ENCODE results near the gene SYNE1.
"Not testable (repeated sequence)": the region's sequence is repeated elsewhere in the genome, so short reads cannot be mapped to it uniquely, and the experiment has no call there.

The SYNE1 gene

GRCh38 chr6:152330961-152331360 lies 306.2 kb downstream of the SYNE1 start:
- Histone ChIP-seq H3K9me3 (ENCODE audit: insufficient read depth, low read length) (no peaks in the 10 kb centered on the region), H3K36me3 (ENCODE audit: insufficient read depth, insufficient read length, low read length) (no peaks in the 10 kb centered on the region), H3K4me3 (ENCODE audit: insufficient read length, low read depth) (no peak overlapping the region), H3K9ac (ENCODE audit: insufficient read length, low read depth) (no peak overlapping the region), H3K27me3 (ENCODE audit: insufficient read depth, insufficient read length) (no peaks in the 10 kb centered on the region), H3K4me1 (ENCODE audit: insufficient read depth, insufficient read length) (no peaks in the 10 kb centered on the region)
- TF ChIP-seq SUZ12 (IDR thresholded peaks at IDR 0.05; ENCODE audit: extremely low read depth, insufficient read depth, insufficient read length) (no peak), YY1 (IDR thresholded peaks at IDR 0.05; ENCODE audit: insufficient read depth, insufficient read length) (no peak), ZNF274 (IDR thresholded peaks at IDR 0.05; ENCODE audit: low read depth, low read length) (no peak)
- DNase-seq (ENCODE audit: low read depth, low spot score) = no peak

DNA sequence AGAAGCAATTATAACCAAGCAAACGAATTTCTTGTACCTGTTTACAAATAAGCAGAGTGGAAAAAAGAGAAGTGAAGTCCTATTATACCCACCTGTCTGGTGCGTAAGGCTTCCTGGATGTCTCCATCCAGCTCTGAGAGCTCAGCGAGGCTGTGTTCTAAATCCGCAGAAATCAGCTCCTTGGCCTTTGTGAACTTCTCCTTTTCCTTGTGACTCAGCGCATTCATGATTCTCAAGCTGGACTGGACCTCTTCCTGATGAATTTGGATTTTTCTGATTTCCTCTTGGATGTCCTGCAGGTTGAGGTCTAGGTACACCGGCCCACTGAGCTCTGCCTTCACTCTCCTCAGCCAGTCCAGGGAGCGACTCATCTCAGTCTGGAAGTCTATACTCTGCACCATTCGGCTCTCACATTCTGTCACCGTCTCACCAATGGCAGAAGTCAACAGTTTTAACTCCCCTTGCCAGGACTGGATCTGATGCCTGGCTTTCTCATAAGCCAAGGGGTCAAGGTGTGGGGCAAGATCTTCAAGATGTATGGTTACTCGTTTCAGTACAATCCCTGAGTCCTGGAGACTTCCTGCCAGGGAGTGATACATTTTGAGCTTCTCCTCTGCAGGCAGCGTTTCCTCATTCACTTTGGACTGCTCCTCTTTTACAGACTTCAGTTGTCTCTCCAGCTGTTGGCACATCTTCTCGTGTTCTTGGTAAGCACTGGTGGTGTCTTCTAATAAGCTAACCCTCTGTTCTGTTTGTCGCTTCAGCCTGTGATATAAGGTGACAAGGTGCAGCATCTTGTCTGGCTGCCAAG lies 307.3 kb downstream of the SYNE1 start:
- no peaks in the 10 kb centered on the region for H3K27me3 ChIP-seq (ENCODE audit: insufficient read depth, insufficient read length)
- H3K9me3 ChIP-seq (ENCODE audit: insufficient read depth, low read length) = no peaks in the 10 kb centered on the region
- no peak for DNase-seq (ENCODE audit: low read depth, low spot score)
- no peak for TF ChIP-seq ZNF274 (IDR thresholded peaks at IDR 0.05; ENCODE audit: low read depth, low read length)
- no peak for TF ChIP-seq SUZ12 (IDR thresholded peaks at IDR 0.05; ENCODE audit: extremely low read depth, insufficient read depth, insufficient read length)
- TF ChIP-seq YY1 (IDR thresholded peaks at IDR 0.05; ENCODE audit: insufficient read depth, insufficient read length) = no peak
- H3K4me1 ChIP-seq (ENCODE audit: insufficient read depth, insufficient read length) = no peaks in the 10 kb centered on the region
- no peaks in the 10 kb centered on the region for H3K36me3 ChIP-seq (ENCODE audit: insufficient read depth, insufficient read length, low read length)
- no peak overlapping the region for H3K4me3 ChIP-seq (ENCODE audit: insufficient read length, low read depth)
- no peak overlapping the region for H3K9ac ChIP-seq (ENCODE audit: insufficient read length, low read depth)

DNA sequence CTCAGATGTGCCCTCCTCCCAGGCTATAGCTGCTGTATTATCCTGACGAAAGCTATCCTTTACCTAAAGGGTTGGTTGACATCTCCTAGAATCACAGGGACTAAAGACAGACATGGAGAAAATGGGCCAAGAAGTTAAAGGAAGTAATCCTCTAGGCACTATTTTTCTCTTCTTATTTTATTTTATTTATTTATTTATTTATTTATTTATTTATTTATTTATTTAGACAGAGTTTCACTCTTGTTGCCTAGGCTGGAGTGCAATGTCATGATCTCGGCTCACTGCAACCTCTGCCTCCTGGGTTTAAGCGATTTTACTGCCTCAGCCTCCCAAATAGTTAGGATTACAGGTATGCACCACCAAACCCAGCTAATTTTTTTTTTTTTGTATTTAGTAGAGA lies 309.0 kb downstream of the SYNE1 start:
- H3K9ac ChIP-seq (ENCODE audit: insufficient read length, low read depth); H3K4me3 ChIP-seq (ENCODE audit: insufficient read length, low read depth); DNase-seq (ENCODE audit: low read depth, low spot score); H3K36me3 ChIP-seq (ENCODE audit: insufficient read depth, insufficient read length, low read length); H3K27me3 ChIP-seq (ENCODE audit: insufficient read depth, insufficient read length); H3K4me1 ChIP-seq (ENCODE audit: insufficient read depth, insufficient read length); H3K9me3 ChIP-seq (ENCODE audit: insufficient read depth, low read length): not testable (repeated sequence)

GRCh38 chr6:152323376-152323775 lies 313.8 kb downstream of the SYNE1 start:
- DNase-seq (ENCODE audit: low read depth, low spot score) = no peak
- Histone ChIP-seq H3K4me3 (ENCODE audit: insufficient read length, low read depth) (no peak overlapping the region), H3K27me3 (ENCODE audit: insufficient read depth, insufficient read length) (no peaks in the 10 kb centered on the region), H3K36me3 (ENCODE audit: insufficient read depth, insufficient read length, low read length) (no peaks in the 10 kb centered on the region), H3K9ac (ENCODE audit: insufficient read length, low read depth) (no peak overlapping the region), H3K9me3 (ENCODE audit: insufficient read depth, low read length) (no peaks in the 10 kb centered on the region), H3K4me1 (ENCODE audit: insufficient read depth, insufficient read length) (no peaks in the 10 kb centered on the region)
- no peak for TF ChIP-seq YY1 (IDR thresholded peaks at IDR 0.05; ENCODE audit: insufficient read depth, insufficient read length)
- TF ChIP-seq SUZ12 (IDR thresholded peaks at IDR 0.05; ENCODE audit: extremely low read depth, insufficient read depth, insufficient read length) = no peak
- TF ChIP-seq ZNF274 (IDR thresholded peaks at IDR 0.05; ENCODE audit: low read depth, low read length) = no peak

DNA sequence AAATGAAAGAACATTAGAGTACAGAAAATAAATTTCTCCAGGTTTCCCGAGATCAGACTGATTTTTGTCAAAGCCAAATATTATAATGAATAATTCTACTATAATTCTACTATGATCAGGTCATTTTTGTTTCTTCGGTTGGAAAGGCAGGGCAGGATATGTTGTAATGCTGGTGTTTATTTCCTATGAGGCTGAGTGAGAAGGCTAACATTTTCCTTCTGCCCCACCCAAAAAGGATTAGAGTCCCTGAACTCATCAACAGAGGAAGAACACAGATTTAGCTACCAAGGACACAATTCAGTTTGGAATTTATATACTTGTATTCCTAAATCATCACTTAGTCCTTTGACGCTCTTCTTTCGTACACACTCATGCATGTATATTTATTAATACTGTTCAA lies 318.9 kb downstream of the SYNE1 start:
- DNase-seq (ENCODE audit: low read depth, low spot score) = no peak
- Histone ChIP-seq H3K4me3 (ENCODE audit: insufficient read length, low read depth) (no peak overlapping the region), H3K36me3 (ENCODE audit: insufficient read depth, insufficient read length, low read length) (no peaks in the 10 kb centered on the region), H3K9ac (ENCODE audit: insufficient read length, low read depth) (no peak overlapping the region), H3K27me3 (ENCODE audit: insufficient read depth, insufficient read length) (no peaks in the 10 kb centered on the region), H3K9me3 (ENCODE audit: insufficient read depth, low read length) (no peaks in the 10 kb centered on the region), H3K4me1 (ENCODE audit: insufficient read depth, insufficient read length) (no peaks in the 10 kb centered on the region)
- TF ChIP-seq SUZ12 (IDR thresholded peaks at IDR 0.05; ENCODE audit: extremely low read depth, insufficient read depth, insufficient read length) (no peak), YY1 (IDR thresholded peaks at IDR 0.05; ENCODE audit: insufficient read depth, insufficient read length) (no peak), ZNF274 (IDR thresholded peaks at IDR 0.05; ENCODE audit: low read depth, low read length) (no peak)

GRCh38 chr6:152316024-152316423 lies 321.1 kb downstream of the SYNE1 start:
- H3K9ac ChIP-seq (ENCODE audit: insufficient read length, low read depth) = no peak overlapping the region
- no peak for TF ChIP-seq ZNF274 (IDR thresholded peaks at IDR 0.05; ENCODE audit: low read depth, low read length)
- no peak for TF ChIP-seq YY1 (IDR thresholded peaks at IDR 0.05; ENCODE audit: insufficient read depth, insufficient read length)
- no peak for TF ChIP-seq SUZ12 (IDR thresholded peaks at IDR 0.05; ENCODE audit: extremely low read depth, insufficient read depth, insufficient read length)
- no peaks in the 10 kb centered on the region for H3K4me1 ChIP-seq (ENCODE audit: insufficient read depth, insufficient read length)
- no peaks in the 10 kb centered on the region for H3K27me3 ChIP-seq (ENCODE audit: insufficient read depth, insufficient read length)
- H3K4me3 ChIP-seq (ENCODE audit: insufficient read length, low read depth) = no peak overlapping the region
- DNase-seq (ENCODE audit: low read depth, low spot score) = no peak
- no peaks in the 10 kb centered on the region for H3K36me3 ChIP-seq (ENCODE audit: insufficient read depth, insufficient read length, low read length)
- no peaks in the 10 kb centered on the region for H3K9me3 ChIP-seq (ENCODE audit: insufficient read depth, low read length)

- Histone ChIP-seq H3K36me3 (ENCODE audit: insufficient read depth, insufficient read length, low read length) (no peaks in the 10 kb centered on the region), H3K27me3 (ENCODE audit: insufficient read depth, insufficient read length) (no peaks in the 10 kb centered on the region), H3K9ac (ENCODE audit: insufficient read length, low read depth) (no peak overlapping the region), H3K4me1 (ENCODE audit: insufficient read depth, insufficient read length) (no peaks in the 10 kb centered on the region), H3K4me3 (ENCODE audit: insufficient read length, low read depth) (no peak overlapping the region), H3K9me3 (ENCODE audit: insufficient read depth, low read length) (no peaks in the 10 kb centered on the region)
- TF ChIP-seq ZNF274 (IDR thresholded peaks at IDR 0.05; ENCODE audit: low read depth, low read length) (no peak), YY1 (IDR thresholded peaks at IDR 0.05; ENCODE audit: insufficient read depth, insufficient read length) (no peak), SUZ12 (IDR thresholded peaks at IDR 0.05; ENCODE audit: extremely low read depth, insufficient read depth, insufficient read length) (no peak)
- DNase-seq (ENCODE audit: low read depth, low spot score) = no peak
Observed at GRCh38 chr6:152314483-152314832, 322.7 kb downstream of the SYNE1 start.
